Prostate gland (tissue), 2 donors: ENCODE data around the gene TMEM45A.

Source experiments
- POLR2A ChIP-seq: fragments of 450-650 bp; IDR thresholded peaks from one replicate; pipeline ENCODE4 v1.6.1; 2016; ENCODE audit warnings: antibody characterized with exemption, mild to moderate bottlenecking
- POLR2AphosphoS5 ChIP-seq: sonication (generic); formaldehyde crosslinking; IDR thresholded peaks from one replicate; pipeline ENCODE4 v1.6.1; 2017; ENCODE audit warnings: antibody characterized with exemption
- TF ChIP-seq, protein P1 (sequence below), 4 experiments: fragments of 200-600 bp in 2 of 4; fragments of 450-650 bp in 2 of 4; sonication (generic) in 2 of 4; IDR thresholded peaks; 1 replicate in 3 of 4; 2 replicates in 1 of 4; pipeline ENCODE4 v1.5.1; 2016 to 2019; ENCODE audit warnings: antibody characterized with exemption in 4 of 4, mild to moderate bottlenecking in 2 of 4, moderate library complexity in 2 of 4

DNA sequence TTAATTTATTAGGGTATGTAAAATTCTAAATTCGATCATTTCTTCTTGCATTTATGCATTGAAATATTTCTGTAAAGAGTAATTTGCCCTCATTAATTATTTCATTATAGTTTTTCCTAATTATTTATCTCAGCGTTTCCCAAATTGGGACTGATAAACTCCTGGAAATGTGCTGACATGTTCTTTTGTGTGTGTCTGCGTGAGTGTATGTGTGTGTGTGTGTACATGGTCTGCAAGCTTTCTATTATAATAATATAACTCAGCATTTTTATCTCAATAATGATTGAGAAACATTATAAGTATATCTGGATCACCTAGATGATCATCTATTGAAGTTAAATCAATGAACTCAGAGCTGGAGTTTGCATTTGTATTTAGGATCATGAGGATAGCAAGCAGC lies 38.7 kb downstream of the TMEM45A start:
- TF ChIP-seq, protein P1, sequence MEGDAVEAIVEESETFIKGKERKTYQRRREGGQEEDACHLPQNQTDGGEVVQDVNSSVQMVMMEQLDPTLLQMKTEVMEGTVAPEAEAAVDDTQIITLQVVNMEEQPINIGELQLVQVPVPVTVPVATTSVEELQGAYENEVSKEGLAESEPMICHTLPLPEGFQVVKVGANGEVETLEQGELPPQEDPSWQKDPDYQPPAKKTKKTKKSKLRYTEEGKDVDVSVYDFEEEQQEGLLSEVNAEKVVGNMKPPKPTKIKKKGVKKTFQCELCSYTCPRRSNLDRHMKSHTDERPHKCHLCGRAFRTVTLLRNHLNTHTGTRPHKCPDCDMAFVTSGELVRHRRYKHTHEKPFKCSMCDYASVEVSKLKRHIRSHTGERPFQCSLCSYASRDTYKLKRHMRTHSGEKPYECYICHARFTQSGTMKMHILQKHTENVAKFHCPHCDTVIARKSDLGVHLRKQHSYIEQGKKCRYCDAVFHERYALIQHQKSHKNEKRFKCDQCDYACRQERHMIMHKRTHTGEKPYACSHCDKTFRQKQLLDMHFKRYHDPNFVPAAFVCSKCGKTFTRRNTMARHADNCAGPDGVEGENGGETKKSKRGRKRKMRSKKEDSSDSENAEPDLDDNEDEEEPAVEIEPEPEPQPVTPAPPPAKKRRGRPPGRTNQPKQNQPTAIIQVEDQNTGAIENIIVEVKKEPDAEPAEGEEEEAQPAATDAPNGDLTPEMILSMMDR (IDR thresholded peaks at IDR 0.05), result no peak
- TF ChIP-seq POLR2AphosphoS5 (no peak), POLR2A (no peak)
